Right lobe of liver (tissue), 4 donors: Measurements from ENCODE around the gene NDUFS6.

Experiments used
- POLR2A ChIP-seq: fragments of 450-650 bp; IDR thresholded peaks from one replicate; pipeline ENCODE4 v1.6.1; 2017; ENCODE audit warnings: antibody characterized with exemption, mild to moderate bottlenecking
- TF ChIP-seq, protein P1 (sequence below), 4 donors: fragments of 200-600 bp in 3 of 4; fragments of 450-650 bp in 1 of 4; IDR thresholded peaks; one replicate each; pipeline versions ENCODE4 v1.5.1 to v1.8.0; 2016 to 2022; ENCODE audit warnings: antibody characterized with exemption in 4 of 4, mild to moderate bottlenecking in 2 of 4
- donor health status: DM: no; HTN: no; CAD: no.
- donor health status: DM: no; HTN: no; CAD: no.
- donor health status: DM: no; HTN: yes; CAD: no.

- TF ChIP-seq, protein P1, sequence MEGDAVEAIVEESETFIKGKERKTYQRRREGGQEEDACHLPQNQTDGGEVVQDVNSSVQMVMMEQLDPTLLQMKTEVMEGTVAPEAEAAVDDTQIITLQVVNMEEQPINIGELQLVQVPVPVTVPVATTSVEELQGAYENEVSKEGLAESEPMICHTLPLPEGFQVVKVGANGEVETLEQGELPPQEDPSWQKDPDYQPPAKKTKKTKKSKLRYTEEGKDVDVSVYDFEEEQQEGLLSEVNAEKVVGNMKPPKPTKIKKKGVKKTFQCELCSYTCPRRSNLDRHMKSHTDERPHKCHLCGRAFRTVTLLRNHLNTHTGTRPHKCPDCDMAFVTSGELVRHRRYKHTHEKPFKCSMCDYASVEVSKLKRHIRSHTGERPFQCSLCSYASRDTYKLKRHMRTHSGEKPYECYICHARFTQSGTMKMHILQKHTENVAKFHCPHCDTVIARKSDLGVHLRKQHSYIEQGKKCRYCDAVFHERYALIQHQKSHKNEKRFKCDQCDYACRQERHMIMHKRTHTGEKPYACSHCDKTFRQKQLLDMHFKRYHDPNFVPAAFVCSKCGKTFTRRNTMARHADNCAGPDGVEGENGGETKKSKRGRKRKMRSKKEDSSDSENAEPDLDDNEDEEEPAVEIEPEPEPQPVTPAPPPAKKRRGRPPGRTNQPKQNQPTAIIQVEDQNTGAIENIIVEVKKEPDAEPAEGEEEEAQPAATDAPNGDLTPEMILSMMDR (IDR thresholded peaks at IDR 0.05), result no peak
- TF ChIP-seq POLR2A, result no peak
Measured at GRCh38 chr5:1765880-1766235, 35.3 kb upstream of the NDUFS6 start.
